ENCODE data around the gene CCDC191.

GRCh38 chr3:114057011-114057347 is 653 bp upstream of the CCDC191 start:
- TF ChIP-seq CTCF (IDR thresholded peaks at IDR 0.05) (no peak), POLR2A (IDR thresholded peaks at IDR 0.05) (no peak)
